OCI-LY7 (cell line): Measurements from ENCODE around the gene OR4C11. TPM values are rescaled to one million over a fixed set of nuclear protein-coding genes. Genes with fewer than 3 reads are reported as not detected.

Experiments used
- BruUV-seq: library from RNA; stranded (reverse); fragments of 400-500 nt; replicated peaks from 2 replicates; lab custom pipeline; 2021; lab: Mats Ljungman, UMichigan
- CTCF ChIA-PET: fragments of 300-600 bp; sonication (Branson Sonifier 250); formaldehyde crosslinking; loops from one replicate; lab custom pipeline; 2022; ENCODE audit warnings: antibody characterized with exemption; ENCODE audit not compliant: unreplicated experiment; lab: Charles Lee
- POLR2A ChIA-PET: fragments of 300-600 bp; sonication (Branson Sonifier 250); formaldehyde crosslinking; loops from one replicate; lab custom pipeline; 2022; ENCODE audit warnings: antibody characterized with exemption; lab: Charles Lee
- DNase-seq: peaks from one replicate; pipeline ENCODE4 v3.0.0-alpha.2; 2015; ENCODE audit warnings: low spot score
- H2AFZ ChIP-seq: fragments of 200-600 bp; sonication (generic), shearing (Covaris generic); 2 replicates; pipeline ENCODE4 v1.6.1; 2014; ENCODE audit warnings: mild to moderate bottlenecking, antibody characterized with exemption, low read length, moderate library complexity
- H3K27ac ChIP-seq: fragments of 200-600 bp; sonication (generic); 2 replicates; pipeline ENCODE4 v1.5.1; 2014; ENCODE audit warnings: mixed run types, low read depth, mild to moderate bottlenecking, moderate library complexity, low read length, inconsistent platforms; ENCODE audit not compliant: poor library complexity, severe bottlenecking
- H3K36me3 ChIP-seq: fragments of 200-600 bp; sonication (generic); 2 replicates; pipeline ENCODE4 v1.6.1; 2014; ENCODE audit warnings: mild to moderate bottlenecking, antibody characterized with exemption, low read length, moderate library complexity, mixed read lengths; ENCODE audit not compliant: insufficient read depth
- H3K4me1 ChIP-seq: fragments of 200-600 bp; sonication (generic); 2 replicates; pipeline ENCODE4 v1.5.1; 2014; ENCODE audit warnings: mild to moderate bottlenecking, low read length; ENCODE audit not compliant: insufficient read depth, poor library complexity, severe bottlenecking
- H3K4me2 ChIP-seq: fragments of 200-600 bp; sonication (generic); 2 replicates; pipeline ENCODE4 v1.6.1; 2014; ENCODE audit warnings: mild to moderate bottlenecking, low read length
- H3K4me3 ChIP-seq: fragments of 200-600 bp; sonication (generic); 2 replicates; pipeline ENCODE4 v1.5.1; 2014; ENCODE audit warnings: mild to moderate bottlenecking, low read depth, low read length; ENCODE audit not compliant: poor library complexity, severe bottlenecking
- H3K79me2 ChIP-seq: fragments of 200-600 bp; sonication (generic); 2 replicates; pipeline ENCODE4 v1.6.1; 2016; ENCODE audit warnings: low read depth, mild to moderate bottlenecking, low read length, moderate library complexity, mixed read lengths; ENCODE audit not compliant: insufficient read depth
- H3K9me2 ChIP-seq: fragments of 200-600 bp; sonication (generic); 2 replicates; pipeline ENCODE4 v1.6.1; 2016; ENCODE audit warnings: mild to moderate bottlenecking, low read length, mixed read lengths; ENCODE audit not compliant: insufficient read depth
- H3K9me3 ChIP-seq: fragments of 200-600 bp; sonication (generic); 2 replicates; pipeline ENCODE4 v1.6.1; 2014; ENCODE audit warnings: mild to moderate bottlenecking, mixed run types, low read length, mixed read lengths
- H4K20me1 ChIP-seq: fragments of 200-600 bp; sonication (generic); 2 replicates; pipeline ENCODE4 v1.6.1; 2014; ENCODE audit warnings: mild to moderate bottlenecking, antibody characterized with exemption, low read length, moderate library complexity, mixed read lengths; ENCODE audit not compliant: insufficient read depth
- EZH2phosphoT487 ChIP-seq: fragments of 200-600 bp; sonication (generic); IDR thresholded peaks from 2 replicates; pipeline ENCODE4 v1.6.1; 2018; ENCODE audit warnings: low read depth, borderline replicate concordance, mild to moderate bottlenecking, mixed run types, antibody characterized with exemption, low read length, moderate library complexity, mixed read lengths
- intact Hi-C: fragments of 100-400 bp; cut with micrococcal nuclease; formaldehyde crosslinking; loops from one replicate; pipeline ENCODE4 v1.10.0; 2022; ENCODE audit not compliant: unreplicated experiment
- total RNA-seq, 2 experiments: library from RNA; depleted of rRNA in 1 of 2; stranded (reverse); fragments of >200 nt in 1 of 2; shearing (Covaris generic) in 1 of 2; gene quantifications; 2 replicates each; pipeline ENCODE4 v1.2.3, GENCODE V29; 2014 to 2022
- TF ChIP-seq, protein P1 (sequence below): fragments of 200-600 bp; sonication (generic); conservative IDR thresholded peaks from 2 replicates; pipeline ENCODE4 v1.5.1; 2014; ENCODE audit warnings: mild to moderate bottlenecking, antibody characterized with exemption, low read length, moderate library complexity, mixed read lengths

The OR4C11 gene
- total RNA-seq, 2 experiments from 2014 or later, result not detected

DNA sequence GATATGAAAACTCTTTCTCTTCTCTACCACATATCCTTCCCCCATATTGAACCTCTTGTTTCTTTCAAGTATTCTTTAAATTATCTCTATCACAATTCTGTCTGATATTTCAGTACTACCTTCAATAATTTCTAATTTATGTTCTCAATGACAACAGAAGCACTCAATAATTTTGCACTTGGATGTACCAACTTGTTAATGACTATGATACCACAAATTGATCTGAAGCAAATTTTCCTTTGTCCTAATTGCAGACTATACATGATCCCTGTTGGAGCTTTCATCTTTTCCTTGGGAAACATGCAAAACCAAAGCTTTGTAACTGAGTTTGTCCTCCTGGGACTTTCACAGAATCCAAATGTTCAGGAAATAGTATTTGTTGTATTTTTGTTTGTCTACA, 53.3 kb downstream of the OR4C11 start, which contains the start of gene OR4C15:
TSS of gene OR4C15 (plus strand) at position 301 of the 400 bp plus-strand sequence. CDS start at position 301, 0 bp downstream.
- Histone ChIP-seq H3K4me1 (no peaks in the 10 kb centered on the region), H3K27ac (no peak within 1 kb of the TSS), H3K4me2 (no peak within 1 kb of the TSS), H4K20me1 (no peaks in the 10 kb centered on the region), H3K4me3 (no peak within 1 kb of the TSS), H2AFZ (no peak within 1 kb of the TSS), H3K36me3 (no peaks in the 10 kb centered on the region), H3K9me3 (no peaks in the 10 kb centered on the region), H3K9me2 (no peaks in the 10 kb centered on the region), H3K79me2 (no peaks in the 10 kb centered on the region)
- intact Hi-C loops, result no loop called here
- TF ChIP-seq EZH2phosphoT487, result no peak
- TF ChIP-seq, protein P1, sequence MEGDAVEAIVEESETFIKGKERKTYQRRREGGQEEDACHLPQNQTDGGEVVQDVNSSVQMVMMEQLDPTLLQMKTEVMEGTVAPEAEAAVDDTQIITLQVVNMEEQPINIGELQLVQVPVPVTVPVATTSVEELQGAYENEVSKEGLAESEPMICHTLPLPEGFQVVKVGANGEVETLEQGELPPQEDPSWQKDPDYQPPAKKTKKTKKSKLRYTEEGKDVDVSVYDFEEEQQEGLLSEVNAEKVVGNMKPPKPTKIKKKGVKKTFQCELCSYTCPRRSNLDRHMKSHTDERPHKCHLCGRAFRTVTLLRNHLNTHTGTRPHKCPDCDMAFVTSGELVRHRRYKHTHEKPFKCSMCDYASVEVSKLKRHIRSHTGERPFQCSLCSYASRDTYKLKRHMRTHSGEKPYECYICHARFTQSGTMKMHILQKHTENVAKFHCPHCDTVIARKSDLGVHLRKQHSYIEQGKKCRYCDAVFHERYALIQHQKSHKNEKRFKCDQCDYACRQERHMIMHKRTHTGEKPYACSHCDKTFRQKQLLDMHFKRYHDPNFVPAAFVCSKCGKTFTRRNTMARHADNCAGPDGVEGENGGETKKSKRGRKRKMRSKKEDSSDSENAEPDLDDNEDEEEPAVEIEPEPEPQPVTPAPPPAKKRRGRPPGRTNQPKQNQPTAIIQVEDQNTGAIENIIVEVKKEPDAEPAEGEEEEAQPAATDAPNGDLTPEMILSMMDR, result no peak
- ChIA-PET CTCF (no interaction called here), POLR2A (no interaction called here)
- no peak for DNase-seq
- BruUV-seq, result no TSS peak

Other genes with a start within 250 kb of the OR4C11 start
- not detected in 2 replicates for gene OR4A15, start 239.7 kb downstream of the OR4C11 start, total RNA-seq (2014; rRNA removed; shearing (Covaris generic))
- not detected in 2 replicates for gene OR4A15, start 239.7 kb downstream of the OR4C11 start, total RNA-seq (2022)
- gene OR4C15, start 53.2 kb downstream of the OR4C11 start, total RNA-seq (2014; rRNA removed; shearing (Covaris generic)), result not detected in 2 replicates
- gene OR4C15, start 53.2 kb downstream of the OR4C11 start, total RNA-seq (2022), result not detected in 2 replicates
- not detected in 2 replicates for gene OR4C16, start 35.5 kb downstream of the OR4C11 start, total RNA-seq (2014; rRNA removed; shearing (Covaris generic))
- not detected in 2 replicates for gene OR4C16, start 35.5 kb downstream of the OR4C11 start, total RNA-seq (2022)
- not detected in 2 replicates for gene OR4P4, start 27.5 kb upstream of the OR4C11 start, total RNA-seq (2014; rRNA removed; shearing (Covaris generic))
- not detected in 2 replicates for gene OR4P4, start 27.5 kb upstream of the OR4C11 start, total RNA-seq (2022)
- not detected in 2 replicates for gene OR4S2, start 40.7 kb upstream of the OR4C11 start, total RNA-seq (2014; rRNA removed; shearing (Covaris generic))
- not detected in 2 replicates for gene OR4S2, start 40.7 kb upstream of the OR4C11 start, total RNA-seq (2022)
- not detected in 2 replicates for gene OR4C6, start 54.6 kb upstream of the OR4C11 start, total RNA-seq (2014; rRNA removed; shearing (Covaris generic))
- not detected in 2 replicates for gene OR4C6, start 54.6 kb upstream of the OR4C11 start, total RNA-seq (2022)
- not detected in 2 replicates for gene OR5D13, start 165.8 kb upstream of the OR4C11 start, total RNA-seq (2014; rRNA removed; shearing (Covaris generic))
- gene OR5D13, start 165.8 kb upstream of the OR4C11 start, total RNA-seq (2022), result not detected in 2 replicates
- gene OR5D14, start 187.9 kb upstream of the OR4C11 start, total RNA-seq (2014; rRNA removed; shearing (Covaris generic)), result not detected in 2 replicates
- gene OR5D14, start 187.9 kb upstream of the OR4C11 start, total RNA-seq (2022), result not detected in 2 replicates
- not detected in 2 replicates for gene OR5L1, start 203.7 kb upstream of the OR4C11 start, total RNA-seq (2014; rRNA removed; shearing (Covaris generic))
- gene OR5L1, start 203.7 kb upstream of the OR4C11 start, total RNA-seq (2022), result not detected in 2 replicates
- gene OR5D18, start 212.0 kb upstream of the OR4C11 start, total RNA-seq (2014; rRNA removed; shearing (Covaris generic)), result not detected in 2 replicates
- gene OR5D18, start 212.0 kb upstream of the OR4C11 start, total RNA-seq (2022), result not detected in 2 replicates
- gene OR5L2, start 219.6 kb upstream of the OR4C11 start, total RNA-seq (2014; rRNA removed; shearing (Covaris generic)), result not detected in 2 replicates
- not detected in 2 replicates for gene OR5L2, start 219.6 kb upstream of the OR4C11 start, total RNA-seq (2022)
- gene OR5D16, start 231.1 kb upstream of the OR4C11 start, total RNA-seq (2014; rRNA removed; shearing (Covaris generic)), result not detected in 2 replicates
- gene OR5D16, start 231.1 kb upstream of the OR4C11 start, total RNA-seq (2022), result not detected in 2 replicates